Measurements from ENCODE around the gene KLHL26.

GRCh38 chr19:18712981-18713380 is 76.2 kb downstream of the KLHL26 start:
- TF ChIP-seq CTCF (conservative IDR thresholded peaks at IDR 0.05; ENCODE audit: low read depth, low read length) (no peak), RFX5 (IDR thresholded peaks at IDR 0.05; ENCODE audit: low read depth, low read length) (no peak), BHLHE40 (IDR thresholded peaks at IDR 0.05; ENCODE audit: low read depth, low read length) (no peak), MXI1 (IDR thresholded peaks at IDR 0.05; ENCODE audit: borderline replicate concordance, low read depth, low read length) (no peak), POLR2A (IDR thresholded peaks at IDR 0.05; ENCODE audit: low read depth, low read length) (no peak)

Measured in IMR-90 (cell line).